HG03342 (cell line): ENCODE data around the gene MLXIP.
A peak's percentile ranks its signal among the peaks of the same experiment; 100 is the strongest.

Experiments
- ATAC-seq: cut with Tn5 transposase; IDR thresholded peaks from one replicate; pipeline ENCODE4 v1.9.1; 2021; ENCODE audit warnings: mild to moderate bottlenecking, moderate library complexity; ENCODE audit not compliant: unreplicated experiment

Gene MLXIP

GRCh38 chr12:122079033-122079531 lies 526 bp downstream of the MLXIP start:
- peak; percentile 14 for ATAC-seq

- no peak for ATAC-seq
Measured at GRCh38 chr12:122079532-122080081, 1.1 kb downstream of the MLXIP start.

GRCh38 chr12:122080149-122081082 lies 1.9 kb downstream of the MLXIP start:
- ATAC-seq: no peak

- no peak for ATAC-seq
Measured at GRCh38 chr12:122081083-122081696, 2.6 kb downstream of the MLXIP start.

- peak; percentile 58 for ATAC-seq
Measured at GRCh38 chr12:122081697-122082221, 3.2 kb downstream of the MLXIP start.

DNA sequence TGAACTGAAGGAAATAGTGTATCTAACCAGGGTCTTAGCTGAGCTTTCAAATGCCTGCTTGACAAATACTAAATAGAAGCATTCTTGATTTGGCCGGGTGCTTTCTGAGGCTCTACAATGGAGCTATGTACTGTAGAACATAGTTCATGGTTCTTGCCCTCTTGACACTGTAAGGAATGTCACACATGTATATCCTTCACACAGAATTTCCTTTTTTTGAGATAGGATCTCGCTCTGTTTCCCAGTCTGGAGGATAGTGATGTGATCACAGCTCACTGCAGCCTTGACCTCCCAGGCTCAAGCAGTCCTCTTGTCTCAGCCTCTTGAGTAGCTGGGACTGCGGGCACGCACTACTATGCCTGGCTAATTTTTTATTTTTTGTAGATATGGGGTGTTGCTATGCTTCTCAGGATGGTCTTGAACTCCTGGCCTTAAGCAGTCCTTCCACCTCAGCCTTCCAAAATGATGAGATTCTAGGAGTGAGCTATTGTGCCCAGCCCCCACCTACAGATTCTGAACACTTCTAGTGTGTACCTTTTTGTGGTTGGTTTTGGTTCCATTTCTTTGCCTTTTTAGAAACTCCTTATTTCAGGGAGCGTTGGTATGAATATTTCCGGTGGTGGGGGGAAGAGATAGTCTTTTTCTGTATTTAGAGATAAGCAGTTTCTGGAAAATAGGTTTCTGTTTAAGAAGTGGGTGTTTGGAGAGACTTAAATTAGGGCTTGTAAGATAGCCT lies 4.2 kb downstream of the MLXIP start:
- ATAC-seq: no peak

DNA sequence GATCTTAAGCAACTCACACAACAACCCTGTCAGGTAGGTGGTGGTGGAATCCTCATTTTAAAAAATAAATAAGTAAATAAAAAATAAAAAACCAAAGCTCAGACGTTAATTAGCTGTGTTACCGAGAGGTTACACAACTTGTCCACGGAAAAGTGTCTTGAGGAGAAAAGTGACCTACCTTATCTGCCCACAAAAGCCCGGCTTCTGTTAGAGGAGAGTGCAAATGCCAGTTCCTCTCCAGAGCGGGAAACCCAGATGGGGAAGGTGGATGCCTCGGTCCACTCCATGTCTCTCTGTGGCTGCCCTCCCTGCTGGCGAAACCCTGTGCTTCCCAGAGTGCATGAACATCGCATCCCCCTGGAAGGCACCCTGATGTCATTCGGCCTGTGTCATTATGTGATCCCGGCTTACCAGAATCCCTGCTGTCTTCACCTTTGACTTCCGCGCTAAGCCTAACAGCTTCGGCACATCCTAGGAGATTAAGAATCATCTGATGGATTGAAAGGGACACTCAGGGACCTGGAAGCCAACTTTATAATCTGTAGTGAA lies 6.4 kb downstream of the MLXIP start:
- no peak for ATAC-seq

DNA sequence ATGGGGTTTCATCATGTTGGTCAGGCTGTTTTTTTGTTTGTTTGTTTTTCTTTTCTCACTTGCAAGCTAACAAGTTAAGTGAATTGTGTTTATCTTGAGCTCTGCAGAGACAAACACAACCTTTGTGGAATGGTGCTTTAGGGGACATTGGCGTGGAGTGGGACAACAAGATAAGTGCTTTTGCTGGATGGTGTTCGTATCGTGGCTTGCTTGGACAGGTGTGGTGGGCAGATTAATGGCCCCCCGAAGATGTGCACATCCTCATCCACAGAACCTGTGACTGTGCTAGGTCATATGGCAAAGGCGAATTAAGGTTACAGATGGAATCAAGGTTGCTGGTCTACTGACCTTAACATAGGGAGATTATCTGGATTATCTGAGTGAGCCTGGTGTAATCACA lies 7.0 kb downstream of the MLXIP start:
- no peak for ATAC-seq

DNA sequence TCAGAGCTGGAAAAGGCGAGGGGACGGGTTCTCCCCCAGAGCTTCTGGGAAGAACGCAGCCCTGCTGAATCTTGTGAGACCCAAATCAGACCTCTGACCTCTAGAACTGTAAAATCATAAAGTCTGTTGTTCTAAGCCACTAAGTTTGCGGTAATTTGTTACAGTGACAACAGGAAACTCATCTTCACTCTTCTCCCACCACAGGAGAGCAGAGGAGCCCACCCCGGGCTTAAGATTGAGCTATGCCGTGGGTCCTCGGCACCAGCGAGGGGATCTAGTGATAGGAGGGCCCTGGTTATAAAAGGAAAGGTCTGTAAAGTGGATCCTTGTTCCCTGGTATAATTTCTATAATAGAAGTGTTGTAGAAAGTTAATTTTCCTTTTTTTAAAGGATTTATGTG lies 7.6 kb downstream of the MLXIP start:
- ATAC-seq: no peak

- no peak for ATAC-seq
Measured at GRCh38 chr12:122086641-122087285, 8.2 kb downstream of the MLXIP start.

DNA sequence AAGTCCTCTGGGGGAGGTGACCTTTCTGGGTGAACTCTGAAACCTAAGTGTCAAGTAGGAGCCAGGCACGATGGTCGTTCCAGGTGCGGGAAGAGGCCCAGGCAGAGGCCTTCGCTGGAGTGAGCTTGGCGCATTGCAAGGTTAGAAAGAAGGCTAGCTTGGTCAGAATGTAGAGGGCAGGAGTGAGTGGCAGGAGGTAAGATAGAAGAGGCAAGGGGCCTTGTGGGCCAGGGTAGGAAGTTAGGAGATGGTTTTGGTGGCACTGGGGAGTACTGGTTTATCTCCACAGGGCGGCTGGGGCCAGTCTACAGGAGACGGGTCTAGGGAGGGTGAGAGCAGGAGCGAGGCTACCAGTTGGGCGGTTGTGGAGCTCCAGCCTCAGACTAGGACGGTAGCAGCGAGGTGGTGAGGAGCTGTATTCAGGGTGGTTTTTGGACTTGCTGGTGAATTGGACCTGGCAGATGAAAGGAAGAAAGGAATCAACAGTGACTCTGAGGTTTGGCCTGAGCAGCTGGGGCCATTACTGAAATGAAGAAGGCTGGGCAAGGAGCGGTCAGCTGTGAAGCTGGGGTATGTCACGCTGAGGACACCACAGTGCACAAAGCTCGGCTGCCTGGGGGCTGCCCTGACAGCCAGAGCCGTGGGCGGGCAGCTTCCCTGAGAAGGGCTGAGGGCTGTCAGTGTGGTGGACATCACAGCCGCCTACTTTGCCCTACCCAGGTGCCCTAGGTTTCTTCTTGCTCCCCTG lies 9.0 kb downstream of the MLXIP start:
- no peak for ATAC-seq

GRCh38 chr12:122088179-122088810 lies 9.7 kb downstream of the MLXIP start:
- ATAC-seq: no peak

GRCh38 chr12:122089077-122089476 lies 10.5 kb downstream of the MLXIP start:
- no peak for ATAC-seq

DNA sequence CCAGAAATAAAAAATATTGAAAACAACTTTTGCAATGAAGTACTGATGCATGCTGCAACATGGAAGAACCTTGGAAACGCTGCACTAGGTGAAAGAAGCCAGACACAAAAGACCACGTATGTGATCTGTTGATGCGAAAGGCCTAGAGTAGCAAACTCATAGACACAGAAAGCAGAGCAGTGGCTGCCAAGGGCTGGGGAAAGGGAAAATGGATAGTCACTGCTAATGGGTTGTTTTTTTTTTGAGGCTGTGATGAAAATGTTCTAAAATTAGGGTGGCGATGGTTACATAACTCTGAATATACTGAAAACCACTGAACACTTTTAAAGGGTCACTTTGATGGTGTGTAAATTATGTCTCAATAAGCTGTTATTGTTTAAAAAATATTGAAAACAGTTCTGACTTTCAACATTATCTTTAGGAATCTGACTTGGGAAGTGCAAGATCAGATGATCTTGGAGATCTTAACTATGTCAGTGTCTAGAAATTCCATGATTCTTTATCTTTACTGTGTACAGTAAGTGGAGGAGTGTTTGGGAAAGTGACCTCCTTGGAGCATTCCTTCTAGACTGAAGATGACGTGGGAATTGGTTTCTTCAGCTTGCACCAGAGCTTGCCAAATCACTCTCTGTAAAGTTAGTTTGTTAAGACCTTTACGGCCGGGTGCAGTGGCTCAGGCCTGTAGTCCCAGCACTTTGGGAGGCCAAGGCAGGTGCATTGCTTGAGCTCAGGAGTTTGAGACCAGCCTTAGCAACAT lies 12.4 kb downstream of the MLXIP start:
- ATAC-seq: no peak

- no peak for ATAC-seq
Measured at GRCh38 chr12:122093098-122093883, 14.7 kb downstream of the MLXIP start.

DNA sequence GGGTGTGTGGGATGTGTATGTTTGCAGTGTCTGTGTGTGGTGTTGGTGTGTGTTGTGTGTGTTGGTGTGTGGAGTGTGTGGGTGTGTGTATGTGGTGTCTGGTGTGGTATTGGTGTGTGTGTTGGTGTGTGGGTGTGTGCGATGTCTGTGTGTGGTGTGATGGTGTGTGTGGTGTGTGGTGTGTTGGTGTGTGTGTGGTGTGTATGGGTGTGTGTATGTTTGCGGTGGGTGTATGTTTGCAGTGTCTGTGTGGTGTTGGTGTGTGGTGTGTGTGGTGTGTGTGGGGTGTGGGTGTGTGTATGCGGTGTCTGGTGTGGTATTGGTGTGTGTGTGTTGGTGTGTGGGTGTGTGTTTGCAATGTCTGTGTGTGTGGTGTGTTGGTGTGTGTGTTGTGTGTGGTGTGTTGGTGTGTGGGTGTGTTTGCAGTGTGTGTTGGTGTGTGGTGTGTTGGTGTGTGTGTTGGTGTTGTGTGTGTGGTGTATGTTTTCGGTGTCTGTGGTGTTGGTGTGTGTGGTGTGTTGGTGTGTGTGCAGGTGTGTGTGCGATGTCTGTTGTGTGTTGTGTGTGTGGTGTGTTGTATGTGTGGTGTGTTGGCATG lies 15.7 kb downstream of the MLXIP start:
- no peak for ATAC-seq
